AG09319 (cell line): ENCODE measurements around the gene PALD1.

Source experiments
- DNase-seq: peaks from one replicate; pipeline ENCODE4 v3.0.0-alpha.2; 2010; ENCODE audit warnings: low read depth; ENCODE audit errors: extremely low read depth
- TF ChIP-seq, protein P1 (sequence below): IDR thresholded peaks from 2 replicates; pipeline ENCODE4 v1.5.1; 2011; ENCODE audit warnings: low read depth, mild to moderate bottlenecking, inconsistent platforms, low read length, moderate library complexity

PALD1 gene

GRCh38 chr10:70565556-70566514, 87.3 kb downstream of the PALD1 start:
- DNase-seq = no peak
- TF ChIP-seq, protein P1, sequence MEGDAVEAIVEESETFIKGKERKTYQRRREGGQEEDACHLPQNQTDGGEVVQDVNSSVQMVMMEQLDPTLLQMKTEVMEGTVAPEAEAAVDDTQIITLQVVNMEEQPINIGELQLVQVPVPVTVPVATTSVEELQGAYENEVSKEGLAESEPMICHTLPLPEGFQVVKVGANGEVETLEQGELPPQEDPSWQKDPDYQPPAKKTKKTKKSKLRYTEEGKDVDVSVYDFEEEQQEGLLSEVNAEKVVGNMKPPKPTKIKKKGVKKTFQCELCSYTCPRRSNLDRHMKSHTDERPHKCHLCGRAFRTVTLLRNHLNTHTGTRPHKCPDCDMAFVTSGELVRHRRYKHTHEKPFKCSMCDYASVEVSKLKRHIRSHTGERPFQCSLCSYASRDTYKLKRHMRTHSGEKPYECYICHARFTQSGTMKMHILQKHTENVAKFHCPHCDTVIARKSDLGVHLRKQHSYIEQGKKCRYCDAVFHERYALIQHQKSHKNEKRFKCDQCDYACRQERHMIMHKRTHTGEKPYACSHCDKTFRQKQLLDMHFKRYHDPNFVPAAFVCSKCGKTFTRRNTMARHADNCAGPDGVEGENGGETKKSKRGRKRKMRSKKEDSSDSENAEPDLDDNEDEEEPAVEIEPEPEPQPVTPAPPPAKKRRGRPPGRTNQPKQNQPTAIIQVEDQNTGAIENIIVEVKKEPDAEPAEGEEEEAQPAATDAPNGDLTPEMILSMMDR = no peak

GRCh38 chr10:70566515-70567290, 88.1 kb downstream of the PALD1 start:
- no peak for DNase-seq
- TF ChIP-seq, protein P1 = no peak

DNA sequence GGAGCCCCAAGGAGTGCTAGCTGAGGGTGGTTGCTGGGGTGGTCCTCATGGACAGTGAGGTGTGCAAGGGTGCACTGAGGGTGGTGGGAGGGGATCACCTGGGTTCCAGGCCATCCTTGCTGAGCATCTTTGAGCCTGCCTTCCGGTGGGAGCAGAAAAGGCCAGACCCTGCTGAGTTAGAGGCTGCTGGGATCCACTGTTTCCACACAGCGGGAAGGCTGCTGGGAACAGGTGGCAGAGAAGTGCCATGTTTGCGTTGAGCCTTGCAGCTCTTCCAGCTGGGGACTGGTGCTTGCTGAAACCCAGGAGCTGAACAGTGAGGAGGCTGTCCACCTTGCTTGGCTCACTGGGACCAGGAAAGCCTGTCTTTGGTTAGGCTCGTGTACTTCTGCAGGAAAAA, 89.0 kb downstream of the PALD1 start:
- no peak for DNase-seq
- TF ChIP-seq, protein P1 = no peak

- no peak for DNase-seq
- TF ChIP-seq, protein P1 = no peak
Measured at GRCh38 chr10:70568113-70568512, 89.5 kb downstream of the PALD1 start.

GRCh38 chr10:70568781-70569495, 90.4 kb downstream of the PALD1 start:
- no peak for DNase-seq
- TF ChIP-seq, protein P1 = no peak

DNA sequence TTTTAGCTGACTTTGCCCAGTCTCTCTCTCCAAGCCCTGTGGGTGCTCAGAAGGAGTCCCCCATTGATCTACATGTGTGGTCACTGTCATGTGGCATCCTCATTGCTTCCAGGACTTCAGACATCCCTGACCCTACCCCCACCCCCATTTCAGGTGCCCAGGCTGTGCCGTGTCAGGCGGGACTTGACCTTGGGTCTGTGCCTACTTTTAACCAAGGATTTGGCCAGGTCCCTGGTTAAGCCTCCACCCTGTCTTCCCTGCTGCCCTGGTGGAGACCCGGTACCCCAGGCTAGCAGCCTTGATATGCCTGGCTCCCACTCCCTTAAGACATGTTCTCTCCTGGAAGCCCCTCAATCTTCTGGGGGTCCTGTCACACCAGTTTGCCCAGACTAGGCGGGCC, 92.7 kb downstream of the PALD1 start:
- DNase-seq = no peak
- TF ChIP-seq, protein P1 = no peak
